Naive thymus-derived CD8-positive, alpha-beta T cell (primary cell): ENCODE results near the gene PIP5K1C. TPM values are rescaled to one million over a fixed set of nuclear protein-coding genes. Genes with fewer than 3 reads are reported as not detected.

Source experiments
- ATAC-seq, 2 donors: fragments of 150-1000 bp; cut with Tn5 transposase in 1 of 2; sonication (Bioruptor Pico), chemical (Tn5 transposase) in 1 of 2; 1 replicate in 1 of 2; 2 replicates in 1 of 2; pipeline ENCODE4 v1.10.0; 2021; ENCODE audit warnings: mild to moderate bottlenecking in 2 of 2, moderate library complexity in 2 of 2
- POLR2A ChIA-PET: fragments of 350-600 bp; sonication (Branson Sonifier 250); formaldehyde crosslinking; loops from one replicate; lab custom pipeline; 2021; ENCODE audit warnings: antibody characterized with exemption; lab: Charles Lee
- DNase-seq, 10 donors: peaks; one replicate each; pipeline versions ENCODE4 v3.0.0 to v3.0.0-alpha.2; 2020 to 2022
- H3K27ac Mint-ChIP-seq, 10 donors: one replicate each; pipeline ENCODE4 v1.8.0; 2020 to 2022; ENCODE audit warnings: mild to moderate bottlenecking in 10 of 10, mixed read lengths in 10 of 10, moderate library complexity in 4 of 10, inconsistent platforms in 1 of 10
- H3K27me3 Mint-ChIP-seq, 5 donors: one replicate each; pipeline ENCODE4 v1.8.0; 2021 to 2022; ENCODE audit warnings: mixed read lengths in 5 of 5
- H3K36me3 Mint-ChIP-seq, 3 donors: one replicate each; pipeline ENCODE4 v1.8.0; 2020 to 2022; ENCODE audit warnings: mixed read lengths in 3 of 3, mild to moderate bottlenecking in 2 of 3, inconsistent platforms in 1 of 3
- H3K4me1 Mint-ChIP-seq, 4 donors: one replicate each; pipeline ENCODE4 v1.8.0; 2021 to 2022; ENCODE audit warnings: mixed read lengths in 4 of 4
- H3K4me3 Mint-ChIP-seq, 10 donors: one replicate each; pipeline ENCODE4 v1.8.0; 2020 to 2022; ENCODE audit warnings: mild to moderate bottlenecking in 10 of 10, mixed read lengths in 10 of 10, moderate library complexity in 6 of 10, inconsistent platforms in 1 of 10
- H3K9me3 Mint-ChIP-seq, 9 donors: one replicate each; pipeline ENCODE4 v1.8.0; 2020 to 2022; ENCODE audit warnings: mixed read lengths in 9 of 9, mild to moderate bottlenecking in 3 of 9, inconsistent platforms in 1 of 9, moderate library complexity in 1 of 9
- polyA plus RNA-seq, 3 donors: library from polyadenylated mRNA; unstranded; fragments of 300-500 nt; fragmentation: Illumina TruSeq; gene quantifications; one replicate each; pipeline ENCODE4 v1.2.3, GENCODE V29; 2021
- total RNA-seq, 8 experiments: library from RNA in 2 of 8; stranded (reverse) in 2 of 8; gene quantifications; one replicate each; pipeline ENCODE4 v1.2.3 and lab custom pipeline; 2021 to 2026

PIP5K1C gene
- total and polyA plus RNA-seq, 5 experiments from 2014 or later, result 3.9 to 32.0 (median 10.1) TPM

- ATAC-seq (no peak), DNase-seq (no peak)
- POLR2A ChIA-PET, result interaction anchor here (0.6 to 0.9 kb wide), 2 partner anchors 29 to 55 kb away, joined by 3 read pairs; partner anchors contain the start of gene MFSD12
- Mint-ChIP-seq H3K27ac (no peak overlapping the region), H3K4me1 (peaks cover 11 to 27% (median 20%) of the 10 kb centered on the region in 4 donors), H3K4me3 (no peak overlapping the region), H3K27me3 (no peaks in the 10 kb centered on the region), H3K36me3 (peaks cover 0 to 10% (median 9%) of the 10 kb centered on the region in 3 donors), H3K9me3 (no peaks in the 10 kb centered on the region)
Observed at GRCh38 chr19:3611841-3612240, 88.4 kb downstream of the PIP5K1C start.

- no peaks in the 10 kb centered on the region for H3K27me3 Mint-ChIP-seq
- ATAC-seq, result no peak
- POLR2A ChIA-PET, result no interaction called here
- no peak overlapping the region for H3K4me3 Mint-ChIP-seq
- no peaks in the 10 kb centered on the region for H3K9me3 Mint-ChIP-seq
- DNase-seq, result no peak
- peak overlapping the region in 2 of 10 donors; percentile 4 to 86 for H3K27ac Mint-ChIP-seq
- H3K36me3 Mint-ChIP-seq, result peaks cover 0 to 10% (median 7%) of the 10 kb centered on the region in 3 donors
- H3K4me1 Mint-ChIP-seq, result peaks cover 11 to 27% (median 19%) of the 10 kb centered on the region in 4 donors
Observed at GRCh38 chr19:3610745-3611717, 89.2 kb downstream of the PIP5K1C start.

GRCh38 chr19:3609779-3610719 is 90.2 kb downstream of the PIP5K1C start:
- peaks cover 11 to 27% (median 19%) of the 10 kb centered on the region in 4 donors for H3K4me1 Mint-ChIP-seq
- POLR2A ChIA-PET, result interaction anchor here (0.6 to 3.4 kb wide), 4 partner anchors 13 to 54 kb away, joined by 3 to 22 read pairs (median 10); partner anchors contain the start of genes GIPC3 and MFSD12
- no peak overlapping the region for H3K4me3 Mint-ChIP-seq
- DNase-seq, result no peak
- no peaks in the 10 kb centered on the region for H3K27me3 Mint-ChIP-seq
- H3K36me3 Mint-ChIP-seq, result peaks cover 0 to 10% (median 7%) of the 10 kb centered on the region in 3 donors
- H3K27ac Mint-ChIP-seq, result peak overlapping the region in 8 of 10 donors; percentile 20 to 86 (median 50)
- H3K9me3 Mint-ChIP-seq, result no peaks in the 10 kb centered on the region
- ATAC-seq, result no peak

- POLR2A ChIA-PET, result interaction anchor here (0.6 to 3.4 kb wide), 8 partner anchors 15 to 361 kb away, joined by 3 to 22 read pairs (median 4); partner anchors contain the start of genes CACTIN, GIPC3 and MFSD12
- Mint-ChIP-seq H3K36me3 (peaks cover 0 to 10% (median 7%) of the 10 kb centered on the region in 3 donors), H3K9me3 (no peaks in the 10 kb centered on the region), H3K27ac (peak overlapping the region in 5 of 10 donors; percentile 6 to 77 (median 67)), H3K4me3 (no peak overlapping the region), H3K4me1 (peaks cover 11 to 30% (median 19%) of the 10 kb centered on the region in 4 donors), H3K27me3 (no peaks in the 10 kb centered on the region)
- DNase-seq, result no peak
- no peak for ATAC-seq
Observed at GRCh38 chr19:3608750-3609322, 91.4 kb downstream of the PIP5K1C start.

GRCh38 chr19:3608079-3608641 is 92.1 kb downstream of the PIP5K1C start:
- Mint-ChIP-seq H3K27ac (peak overlapping the region; percentile 49 to 94 (median 84)), H3K27me3 (no peaks in the 10 kb centered on the region), H3K4me3 (peak overlapping the region in 9 of 10 donors; percentile 46 to 91 (median 75)), H3K9me3 (no peaks in the 10 kb centered on the region), H3K4me1 (peaks cover 11 to 30% (median 19%) of the 10 kb centered on the region in 4 donors), H3K36me3 (peaks cover 0 to 8% (median 7%) of the 10 kb centered on the region in 3 donors)
- DNase-seq (no peak), ATAC-seq (no peak)
- POLR2A ChIA-PET, result interaction anchor here (0.6 to 3.4 kb wide), 7 partner anchors 18 to 361 kb away, joined by 3 to 22 read pairs (median 4); partner anchors contain the start of genes CACTIN, GIPC3 and MFSD12

GRCh38 chr19:3607303-3608078 is 92.8 kb downstream of the PIP5K1C start:
- peaks cover 11 to 33% (median 19%) of the 10 kb centered on the region in 4 donors for H3K4me1 Mint-ChIP-seq
- POLR2A ChIA-PET, result interaction anchor here (1.1 to 3.4 kb wide), 4 partner anchors 17 to 52 kb away, joined by 3 to 22 read pairs (median 12); partner anchors contain the start of genes CACTIN, GIPC3 and MFSD12
- H3K36me3 Mint-ChIP-seq, result peaks cover 0 to 8% (median 4%) of the 10 kb centered on the region in 3 donors
- H3K4me3 Mint-ChIP-seq, result peak overlapping the region in 9 of 10 donors; percentile 57 to 91 (median 75)
- H3K27ac Mint-ChIP-seq, result peak overlapping the region; percentile 49 to 94 (median 85)
- DNase-seq (no peak), ATAC-seq (no peak)
- no peaks in the 10 kb centered on the region for H3K27me3 Mint-ChIP-seq
- no peaks in the 10 kb centered on the region for H3K9me3 Mint-ChIP-seq

- Mint-ChIP-seq H3K4me1 (peaks cover 11 to 33% (median 19%) of the 10 kb centered on the region in 4 donors), H3K4me3 (peak within 1 kb of the TSS in 9 of 10 donors; percentile 60 to 91 (median 75)), H3K9me3 (no peaks in the 10 kb centered on the region), H3K36me3 (peaks cover 0 to 4% (median 3%) of the 10 kb centered on the region in 3 donors), H3K27me3 (no peaks in the 10 kb centered on the region), H3K27ac (peak within 1 kb of the TSS; percentile 49 to 94 (median 82))
- DNase-seq (peak; percentile 48 to 84 (median 59)), ATAC-seq (peak; percentile 28 to 54)
- POLR2A ChIA-PET, result interaction anchor here (2.6 to 3.4 kb wide), 2 partner anchors 22 to 51 kb away, joined by 16 to 22 read pairs; partner anchors contain the start of genes GIPC3 and MFSD12
Observed at GRCh38 chr19:3606690-3607289, 93.5 kb downstream of the PIP5K1C start, which contains the start of gene TBXA2R. Gene TBXA2R (minus strand): TSS chr19:3606875. CDS start chr19:3600634, 6,241 bp downstream.

- DNase-seq (peak in 5 of 10 donors; percentile 19 to 49 (median 33)), ATAC-seq (peak; percentile 44 to 56)
- Mint-ChIP-seq H3K36me3 (peaks cover 0 to 4% (median 3%) of the 10 kb centered on the region in 3 donors), H3K4me1 (peaks cover 11 to 33% (median 19%) of the 10 kb centered on the region in 4 donors), H3K4me3 (peak overlapping the region in 2 of 10 donors; percentile 36 to 65), H3K9me3 (no peaks in the 10 kb centered on the region), H3K27me3 (no peaks in the 10 kb centered on the region), H3K27ac (no peak overlapping the region)
- POLR2A ChIA-PET, result no interaction called here
Observed at GRCh38 chr19:3606174-3606689, 94.0 kb downstream of the PIP5K1C start.

GRCh38 chr19:3605770-3606169 is 94.5 kb downstream of the PIP5K1C start:
- H3K4me1 Mint-ChIP-seq, result peaks cover 11 to 33% (median 19%) of the 10 kb centered on the region in 4 donors
- no peak overlapping the region for H3K4me3 Mint-ChIP-seq
- POLR2A ChIA-PET, result interaction anchor here (1.8 kb wide), 1 partner anchor 19 kb away, joined by 15 read pairs; the partner anchor contains the start of gene GIPC3
- no peak for ATAC-seq
- peak in 1 of 10 donors; percentile 15 for DNase-seq
- no peak overlapping the region for H3K27ac Mint-ChIP-seq
- H3K27me3 Mint-ChIP-seq, result no peaks in the 10 kb centered on the region
- no peaks in the 10 kb centered on the region for H3K9me3 Mint-ChIP-seq
- H3K36me3 Mint-ChIP-seq, result peaks cover 0 to 7% (median 3%) of the 10 kb centered on the region in 3 donors

- Mint-ChIP-seq H3K9me3 (no peaks in the 10 kb centered on the region), H3K27ac (no peak overlapping the region), H3K4me1 (peaks cover 11 to 33% (median 19%) of the 10 kb centered on the region in 4 donors), H3K36me3 (peaks cover 0 to 6% (median 0%) of the 10 kb centered on the region in 3 donors), H3K27me3 (no peaks in the 10 kb centered on the region), H3K4me3 (no peak overlapping the region)
- DNase-seq (peak in 1 of 10 donors; percentile 16), ATAC-seq (peak in 1 of 2 donors; percentile 2)
- POLR2A ChIA-PET, result interaction anchor here (0.6 to 1.8 kb wide), 13 partner anchors 9 to 643 kb away, joined by 3 to 16 read pairs (median 5); partner anchors contain the start of genes CACTIN, GIPC3, MFSD12 and MRPL54
Observed at GRCh38 chr19:3605361-3605760, 94.9 kb downstream of the PIP5K1C start.
